ENCODE measurements around the gene ANGEL2.

ANGEL2 gene

GRCh38 chr1:213054733-213055591, 39.3 kb upstream of the ANGEL2 start:
- POLR2A ChIA-PET, result no interaction called here
- CTCF ChIA-PET, result interaction anchor here (1.0 to 1.7 kb wide), 6 partner anchors 9 to 38 kb away, joined by 3 to 6 read pairs (median 4); no protein-coding TSS in a partner anchor
- no peak for DNase-seq (ENCODE audit: extremely low spot score)
- no peak for TF ChIP-seq CTCF (IDR thresholded peaks at IDR 0.05; ENCODE audit: control extremely low read depth, extremely low read depth, low read depth, missing control alignments)

DNA sequence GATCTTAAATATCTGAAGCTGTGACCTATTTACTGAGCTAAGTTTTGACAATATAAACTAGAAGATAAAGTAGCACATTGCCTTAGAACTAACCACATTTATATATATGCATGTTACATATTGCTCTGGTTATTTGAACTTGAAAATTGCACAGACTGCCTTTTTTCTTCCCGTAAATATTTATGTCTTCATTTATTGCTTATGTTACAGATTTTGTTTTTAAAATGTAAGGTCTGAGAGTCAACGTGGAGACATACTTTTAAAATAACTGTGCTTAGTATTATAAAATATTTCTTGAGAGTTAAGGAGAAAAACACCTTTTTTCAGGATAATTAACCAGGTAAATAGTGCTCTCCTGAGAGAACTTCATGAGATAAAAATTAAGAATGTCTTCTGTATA, 38.5 kb upstream of the ANGEL2 start:
- POLR2A ChIA-PET, result no interaction called here
- CTCF ChIA-PET, result interaction anchor here (1.1 to 1.3 kb wide), 2 partner anchors 13 to 39 kb away, joined by 3 read pairs; no protein-coding TSS in a partner anchor
- no peak for TF ChIP-seq CTCF (IDR thresholded peaks at IDR 0.05; ENCODE audit: control extremely low read depth, extremely low read depth, low read depth, missing control alignments)
- DNase-seq (ENCODE audit: extremely low spot score), result no peak

DNA sequence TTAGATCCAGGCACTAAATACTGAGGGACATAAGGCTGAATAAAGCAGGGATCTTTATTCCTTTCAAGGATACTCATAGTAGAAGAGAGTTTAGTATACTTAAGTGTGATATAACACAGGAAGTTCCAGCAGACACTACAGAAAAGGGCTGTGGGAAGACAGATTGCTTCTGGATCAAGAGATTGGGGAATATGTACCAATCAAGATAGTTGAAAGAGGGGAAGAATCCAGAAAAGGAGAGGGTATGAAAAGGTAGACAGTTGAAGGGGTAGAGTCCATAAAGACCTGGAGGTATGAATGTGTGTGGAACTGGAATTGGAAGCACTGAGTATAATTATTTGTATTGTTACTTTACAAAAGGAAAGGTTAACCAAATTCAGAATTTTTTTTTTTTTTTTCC, 37.8 kb upstream of the ANGEL2 start:
- no peak for TF ChIP-seq CTCF (IDR thresholded peaks at IDR 0.05; ENCODE audit: control extremely low read depth, extremely low read depth, low read depth, missing control alignments)
- DNase-seq (ENCODE audit: extremely low spot score), result no peak
- CTCF ChIA-PET, result interaction anchor here (1.3 kb wide), 1 partner anchor 40 kb away, joined by 3 read pairs; no protein-coding TSS in a partner anchor
- POLR2A ChIA-PET, result no interaction called here

- no peak for TF ChIP-seq CTCF (IDR thresholded peaks at IDR 0.05; ENCODE audit: control extremely low read depth, extremely low read depth, low read depth, missing control alignments)
- ChIA-PET CTCF (interaction anchor here (2.0 kb wide), 1 partner anchor 19 kb away, joined by 8 read pairs; no protein-coding TSS in a partner anchor), POLR2A (no interaction called here)
- no peak for DNase-seq (ENCODE audit: extremely low spot score)
Observed at GRCh38 chr1:213051881-213052202, 36.2 kb upstream of the ANGEL2 start.

- DNase-seq (ENCODE audit: extremely low spot score), result peak; percentile 93
- CTCF ChIA-PET, result interaction anchor here (0.7 to 2.0 kb wide), 3 partner anchors 19 to 44 kb away, joined by 3 to 8 read pairs (median 3); no protein-coding TSS in a partner anchor
- POLR2A ChIA-PET, result no interaction called here
- TF ChIP-seq CTCF (IDR thresholded peaks at IDR 0.05; ENCODE audit: control extremely low read depth, extremely low read depth, low read depth, missing control alignments), result no peak
Observed at GRCh38 chr1:213051127-213051880, 35.6 kb upstream of the ANGEL2 start, which contains the start of gene RPS6KC1. Gene RPS6KC1, plus strand, starts transcription at chr1:213051241. Its CDS starts 164 bp downstream, at chr1:213051405.

DNA sequence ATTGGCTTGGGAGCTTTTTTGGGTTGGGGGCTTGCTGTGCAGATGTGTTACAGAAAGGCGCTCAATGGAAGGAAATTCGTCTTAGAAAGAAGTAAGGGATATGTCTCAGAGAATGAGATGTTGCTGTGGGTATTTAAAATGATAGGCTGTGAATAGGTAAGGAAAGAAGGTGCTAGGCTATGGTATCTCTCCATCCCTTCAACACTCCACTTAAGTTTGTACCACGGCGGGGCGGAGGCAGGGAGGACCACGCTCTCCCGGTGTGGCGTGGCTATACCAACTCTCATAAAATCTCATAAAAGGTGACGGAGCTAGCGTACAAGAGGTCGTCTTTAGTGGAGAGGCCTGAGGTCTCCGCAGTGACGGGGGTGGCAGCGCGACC, 35.1 kb upstream of the ANGEL2 start:
- DNase-seq (ENCODE audit: extremely low spot score), result no peak
- no peak for TF ChIP-seq CTCF (IDR thresholded peaks at IDR 0.05; ENCODE audit: control extremely low read depth, extremely low read depth, low read depth, missing control alignments)
- ChIA-PET POLR2A (no interaction called here), CTCF (interaction anchor here (0.7 to 2.0 kb wide), 4 partner anchors 20 to 574 kb away, joined by 3 to 8 read pairs (median 3); no protein-coding TSS in a partner anchor)

Measured in GM10248 (cell line).